Breast epithelium (tissue), 3 donors: ENCODE results near the gene PCDHGC3.

Source experiments
- CTCF ChIP-seq, 3 donors: fragments of 450-650 bp; IDR thresholded peaks; one replicate each; pipeline ENCODE4 v1.5.1; 2016 to 2017; ENCODE audit warnings: antibody characterized with exemption in 3 of 3, mild to moderate bottlenecking in 3 of 3, moderate library complexity in 3 of 3
- POLR2A ChIP-seq: fragments of 450-650 bp; IDR thresholded peaks from one replicate; pipeline ENCODE4 v1.6.1; 2016; ENCODE audit warnings: antibody characterized with exemption, mild to moderate bottlenecking, moderate library complexity
- POLR2AphosphoS5 ChIP-seq, 3 donors: sonication (generic); formaldehyde crosslinking; IDR thresholded peaks; one replicate each; pipeline ENCODE4 v1.6.1; 2017; ENCODE audit warnings: antibody characterized with exemption in 3 of 3

GRCh38 chr5:141527426-141527825 is 51.7 kb downstream of the PCDHGC3 start:
- TF ChIP-seq CTCF (IDR thresholded peaks at IDR 0.05) (no peak), POLR2A (no peak), POLR2AphosphoS5 (IDR thresholded peaks at IDR 0.05) (no peak)
